SK-N-SH (cell line): ENCODE results near the gene PSMD3. TPM values are rescaled to one million over a fixed set of nuclear protein-coding genes. Genes with fewer than 3 reads are reported as not detected.
"Not testable (repeated sequence)": the region's sequence is repeated elsewhere in the genome, so short reads cannot be mapped to it uniquely, and the experiment has no call there.

Source experiments
- CTCF ChIA-PET: fragments of 300-600, 350-600 bp; formaldehyde crosslinking; extraction: SDS; loops from one replicate; lab custom pipeline; 2021; lab: Yijun Ruan, JAX
- POLR2A ChIA-PET: fragments of 350-600 bp; sonication (Branson Sonifier 250); formaldehyde crosslinking; extraction: SDS; loops from one replicate; lab custom pipeline; 2020; ENCODE audit warnings: antibody characterized with exemption, inconsistent platforms; lab: Yijun Ruan, JAX
- DNase-seq: peaks from one replicate; pipeline ENCODE4 v3.0.0; 2012
- H2AFZ ChIP-seq: fragments of 200-600 bp; sonication (generic); 2 replicates; pipeline ENCODE4 v1.8.1; 2016; ENCODE audit warnings: antibody characterized with exemption, mild to moderate bottlenecking, low read depth
- H3F3A ChIP-seq: fragments of 200-600 bp; sonication (generic); replicated peaks from 2 replicates; pipeline ENCODE3; 2016; ENCODE audit warnings: antibody characterized with exemption, mild to moderate bottlenecking; ENCODE audit not compliant: insufficient read depth
- H3K27ac ChIP-seq, 2 experiments: fragments of 200-500 bp in 1 of 2; fragments of 200-600 bp in 1 of 2; sonication (Bioruptor generic) in 1 of 2; sonication (generic), shearing (Covaris generic) in 1 of 2; 2 replicates each; pipeline versions ENCODE4 v1.5.1 to v1.6.1; 2014 to 2016; ENCODE audit warnings: low read depth in 2 of 2, inconsistent platforms in 1 of 2, low read length in 1 of 2, mild to moderate bottlenecking in 1 of 2, mixed read lengths in 1 of 2
- H3K27me3 ChIP-seq: fragments of 200-600 bp; sonication (generic), shearing (Covaris generic); 2 replicates; pipeline ENCODE4 v1.6.1; 2016; ENCODE audit warnings: mixed run types; ENCODE audit not compliant: insufficient read depth
- H3K36me3 ChIP-seq, 2 experiments: fragments of 200-500 bp in 1 of 2; fragments of 200-600 bp in 1 of 2; sonication (Bioruptor generic) in 1 of 2; sonication (generic) in 1 of 2; replicated peaks in 1 of 2; 2 replicates each; pipeline versions ENCODE3 to v1.5.1; 2014 to 2016; ENCODE audit warnings: low read length in 1 of 2, mild to moderate bottlenecking in 1 of 2; ENCODE audit not compliant: insufficient read depth in 2 of 2, control insufficient read depth in 1 of 2
- H3K4me1 ChIP-seq, 2 experiments: fragments of 200-500 bp in 1 of 2; fragments of 200-600 bp in 1 of 2; sonication (Bioruptor generic) in 1 of 2; sonication (generic), shearing (Covaris generic) in 1 of 2; 2 replicates each; pipeline versions ENCODE4 v1.5.1 to v1.6.1; 2014 to 2016; ENCODE audit warnings: low read depth in 1 of 2, low read length in 1 of 2, mixed run types in 1 of 2; ENCODE audit not compliant: insufficient read depth in 2 of 2, control insufficient read depth in 1 of 2
- H3K4me2 ChIP-seq: fragments of 200-600 bp; sonication (generic), shearing (Covaris generic); 2 replicates; pipeline ENCODE4 v1.6.1; 2017; ENCODE audit warnings: mixed run types
- H3K4me3 ChIP-seq, 2 experiments: fragments of 200-500 bp in 1 of 2; fragments of 200-600 bp in 1 of 2; sonication (Bioruptor generic) in 1 of 2; sonication (generic), shearing (Covaris generic) in 1 of 2; 2 replicates each; pipeline versions ENCODE4 v1.5.1 to v1.8.1; 2014 to 2016; ENCODE audit warnings: low read depth in 2 of 2, inconsistent platforms in 1 of 2, low read length in 1 of 2, mild to moderate bottlenecking in 1 of 2, mixed read lengths in 1 of 2, moderate library complexity in 1 of 2
- H3K79me2 ChIP-seq: fragments of 200-600 bp; sonication (generic); 2 replicates; pipeline ENCODE4 v1.8.1; 2017; ENCODE audit warnings: mild to moderate bottlenecking; ENCODE audit not compliant: insufficient read depth
- H3K9ac ChIP-seq: fragments of 200-600 bp; sonication (generic); 2 replicates; pipeline ENCODE4 v1.6.1; 2017; ENCODE audit warnings: mixed run types
- H3K9me2 ChIP-seq: fragments of 200-600 bp; sonication (generic); 2 replicates; pipeline ENCODE4 v1.6.1; 2017; ENCODE audit warnings: mixed run types
- H3K9me3 ChIP-seq: fragments of 200-600 bp; sonication (generic); 2 replicates; pipeline ENCODE4 v1.6.1; 2017; ENCODE audit warnings: mixed run types, mild to moderate bottlenecking, moderate library complexity
- H4K20me1 ChIP-seq: fragments of 200-600 bp; sonication (generic); 2 replicates; pipeline ENCODE4 v1.6.1; 2017; ENCODE audit warnings: mild to moderate bottlenecking, mixed run types; ENCODE audit not compliant: insufficient read depth
- CHD2 ChIP-seq: fragments of 150-350 bp; IDR thresholded peaks from 2 replicates; pipeline ENCODE4 v1.6.1; 2018; ENCODE audit warnings: low read length; ENCODE audit not compliant: partially characterized antibody
- EP300 ChIP-seq, 2 experiments: IDR thresholded peaks; 2 replicates each; pipeline versions ENCODE4 v1.4.0 to v1.6.1; 2012; ENCODE audit warnings: borderline replicate concordance in 1 of 2, low read depth in 1 of 2, low read length in 1 of 2
- EZH2phosphoT487 ChIP-seq: fragments of 200-600 bp; sonication (generic); IDR thresholded peaks from 2 replicates; pipeline ENCODE4 v1.6.1; 2017; ENCODE audit warnings: low read depth, mixed run types, mild to moderate bottlenecking, antibody characterized with exemption, moderate library complexity, borderline replicate concordance
- RAD21 ChIP-seq: IDR thresholded peaks from 2 replicates; pipeline ENCODE4 v1.6.1; 2012; ENCODE audit warnings: mild to moderate bottlenecking, low read length
- RCOR1 ChIP-seq: fragments of 150-350 bp; IDR thresholded peaks from 2 replicates; pipeline ENCODE4 v1.6.1; 2017; ENCODE audit warnings: antibody characterized with exemption, low read length
- RFX5 ChIP-seq: IDR thresholded peaks from 2 replicates; pipeline ENCODE4 v1.6.1; 2012; ENCODE audit warnings: mild to moderate bottlenecking, improper control_type of control experiment, low read length
- TCF12 ChIP-seq: IDR thresholded peaks from 2 replicates; pipeline ENCODE4 v1.4.0; 2012
- WGBS: methylation state at CpG from one replicate; pipeline ENCODE4 v1.1.6; 2017; ENCODE audit warnings: low lambda C conversion rate; 5-methylcytosine and 5-hydroxymethylcytosine counted together
- polyA plus RNA-seq, 3 experiments: library from polyadenylated mRNA; depleted of rRNA; stranded (reverse); fragments of >200 nt; gene quantifications; 2 replicates each; pipeline ENCODE4 v1.2.3, GENCODE V29; 2012
- TF ChIP-seq, protein P1 (sequence below): IDR thresholded peaks from 2 replicates; pipeline ENCODE4 v1.4.0; 2012; ENCODE audit warnings: low read depth, borderline replicate concordance
- TF ChIP-seq, protein P2 (sequence below): IDR thresholded peaks from 2 replicates; pipeline ENCODE4 v1.4.0; 2012; ENCODE audit warnings: low read depth, borderline replicate concordance

PSMD3 gene
- polyA plus RNA-seq, 1 of the 3 experiments (the other 2 are of a cell fraction): 104 TPM

DNA sequence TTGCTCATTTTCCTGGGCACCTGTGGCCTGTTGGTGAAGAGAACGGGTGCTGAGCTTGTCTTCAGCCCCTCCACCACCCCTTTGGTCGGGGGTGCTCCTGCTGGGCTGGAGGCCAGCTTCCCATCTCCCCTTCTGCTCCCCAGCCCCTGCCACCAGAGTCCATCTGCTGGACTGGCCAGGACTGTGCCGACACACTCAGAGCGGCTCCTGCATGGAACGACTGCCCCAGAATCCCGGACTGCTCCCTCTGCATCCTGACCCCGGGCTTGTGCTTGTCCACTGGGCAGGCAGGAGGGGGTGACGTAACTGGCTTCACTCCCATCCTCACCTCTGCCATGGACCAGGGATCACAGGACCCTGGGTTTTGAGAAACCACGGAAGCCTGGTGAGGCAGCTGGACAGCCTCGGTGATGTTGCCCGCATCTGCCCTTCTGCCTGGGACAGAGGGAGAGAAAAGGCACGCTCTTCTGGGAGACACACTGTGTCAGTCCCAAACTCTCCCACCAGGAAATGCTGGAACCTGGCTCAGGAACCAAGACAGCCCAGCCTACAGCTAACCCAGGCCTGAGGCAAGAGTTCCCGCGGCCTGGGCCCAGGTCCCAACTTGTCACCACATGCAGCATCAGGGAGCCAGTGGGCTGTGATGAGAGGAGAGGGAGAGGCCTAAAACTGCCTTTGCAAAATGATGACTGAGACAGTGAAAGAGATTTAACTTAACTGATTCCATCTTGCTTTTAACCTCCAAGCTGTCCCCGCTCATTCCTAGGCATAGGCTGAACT is 33.9 kb upstream of the PSMD3 start (continued):
- TF ChIP-seq, protein P1, sequence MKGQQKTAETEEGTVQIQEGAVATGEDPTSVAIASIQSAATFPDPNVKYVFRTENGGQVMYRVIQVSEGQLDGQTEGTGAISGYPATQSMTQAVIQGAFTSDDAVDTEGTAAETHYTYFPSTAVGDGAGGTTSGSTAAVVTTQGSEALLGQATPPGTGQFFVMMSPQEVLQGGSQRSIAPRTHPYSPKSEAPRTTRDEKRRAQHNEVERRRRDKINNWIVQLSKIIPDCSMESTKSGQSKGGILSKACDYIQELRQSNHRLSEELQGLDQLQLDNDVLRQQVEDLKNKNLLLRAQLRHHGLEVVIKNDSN: no peak
- TF ChIP-seq RAD21 (no peak), TCF12 (no peak)

DNA sequence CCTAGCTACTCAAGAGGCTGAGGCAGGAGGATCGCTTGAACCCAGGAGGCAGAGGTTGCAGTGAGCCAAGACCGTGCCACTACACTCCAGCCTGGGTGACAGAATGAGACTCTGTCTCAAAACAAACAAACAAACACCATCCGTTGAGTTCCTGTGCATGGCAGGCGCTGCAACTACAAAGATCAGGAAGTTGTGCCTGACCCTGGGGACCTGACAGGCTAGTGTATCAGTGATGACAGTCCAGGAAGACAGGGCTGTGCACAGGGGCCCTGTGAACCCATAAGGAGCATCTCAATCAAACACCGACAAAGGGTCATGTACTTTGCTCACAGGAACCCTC is 32.1 kb upstream of the PSMD3 start:
- H3K9ac ChIP-seq, H3K9me2 ChIP-seq, POLR2A ChIA-PET, H3F3A ChIP-seq, H2AFZ ChIP-seq, H4K20me1 ChIP-seq, H3K4me3 ChIP-seq, H3K9me3 ChIP-seq, H3K27me3 ChIP-seq, DNase-seq, H3K4me1 ChIP-seq, H3K36me3 ChIP-seq, H3K4me2 ChIP-seq, H3K79me2 ChIP-seq, H3K27ac ChIP-seq: not testable (repeated sequence)
- WGBS: 91% methylated on average over 5 of the region's 5 CpGs
- CTCF ChIA-PET: interaction anchor here (0.6 kb wide), 1 partner anchor 78 kb away, joined by 3 read pairs; no protein-coding TSS in a partner anchor

DNA sequence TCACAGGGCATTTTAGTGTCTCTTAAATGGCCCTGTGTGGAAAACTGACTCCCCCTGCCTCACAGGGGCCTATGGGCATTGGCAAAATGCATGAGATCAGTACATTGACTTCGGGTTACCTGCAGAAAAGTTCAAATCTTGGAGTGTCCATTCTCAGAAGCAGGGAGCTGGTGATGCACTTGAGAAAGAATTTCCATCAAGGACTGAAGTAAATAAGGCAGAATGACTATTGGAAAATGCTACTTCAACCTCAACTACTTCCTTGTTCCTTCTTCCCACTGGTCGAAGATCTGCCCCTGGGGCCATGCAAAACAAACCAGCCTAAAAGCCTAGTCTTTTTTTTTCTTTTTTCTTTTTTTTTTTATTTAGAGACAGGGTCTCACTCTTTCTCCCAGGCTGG is 31.6 kb upstream of the PSMD3 start:
- Histone ChIP-seq H4K20me1 (no peaks in the 10 kb centered on the region), H3K27me3 (no peaks in the 10 kb centered on the region), H3K9me3 (no peaks in the 10 kb centered on the region), H3F3A (no peaks in the 10 kb centered on the region), H3K4me2 (no peak overlapping the region), H3K27ac (no peak overlapping the region), H2AFZ (no peak overlapping the region), H3K9ac (no peak overlapping the region), H3K79me2 (no peaks in the 10 kb centered on the region), H3K4me3 (no peak overlapping the region), H3K36me3 (no peaks in the 10 kb centered on the region), H3K9me2 (no peaks in the 10 kb centered on the region), H3K4me1 (peaks cover 0 to 11% of the 10 kb centered on the region in 2 experiments; a peak in 1 of 4 replicates)
- WGBS: 76% methylated on average over 2 of the region's 2 CpGs
- no peak for DNase-seq
- POLR2A ChIA-PET: no interaction called here
- CTCF ChIA-PET: interaction anchor here (3.5 kb wide), 1 partner anchor 9 kb away, joined by 13 read pairs; no protein-coding TSS in a partner anchor
- TF ChIP-seq RCOR1: no peak
- TF ChIP-seq, protein P2, sequence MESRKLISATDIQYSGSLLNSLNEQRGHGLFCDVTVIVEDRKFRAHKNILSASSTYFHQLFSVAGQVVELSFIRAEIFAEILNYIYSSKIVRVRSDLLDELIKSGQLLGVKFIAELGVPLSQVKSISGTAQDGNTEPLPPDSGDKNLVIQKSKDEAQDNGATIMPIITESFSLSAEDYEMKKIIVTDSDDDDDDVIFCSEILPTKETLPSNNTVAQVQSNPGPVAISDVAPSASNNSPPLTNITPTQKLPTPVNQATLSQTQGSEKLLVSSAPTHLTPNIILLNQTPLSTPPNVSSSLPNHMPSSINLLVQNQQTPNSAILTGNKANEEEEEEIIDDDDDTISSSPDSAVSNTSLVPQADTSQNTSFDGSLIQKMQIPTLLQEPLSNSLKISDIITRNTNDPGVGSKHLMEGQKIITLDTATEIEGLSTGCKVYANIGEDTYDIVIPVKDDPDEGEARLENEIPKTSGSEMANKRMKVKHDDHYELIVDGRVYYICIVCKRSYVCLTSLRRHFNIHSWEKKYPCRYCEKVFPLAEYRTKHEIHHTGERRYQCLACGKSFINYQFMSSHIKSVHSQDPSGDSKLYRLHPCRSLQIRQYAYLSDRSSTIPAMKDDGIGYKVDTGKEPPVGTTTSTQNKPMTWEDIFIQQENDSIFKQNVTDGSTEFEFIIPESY: no peak
- no peak for TF ChIP-seq EZH2phosphoT487
- no peak for TF ChIP-seq EP300 (IDR thresholded peaks at IDR 0.05; ENCODE audit: borderline replicate concordance in 1 of 2, low read depth in 1 of 2, low read length in 1 of 2)
- no peak for TF ChIP-seq CHD2
- TF ChIP-seq RFX5: no peak
